Mesendoderm (in vitro differentiated cells): ENCODE data around the gene RALGAPA2.

Experiments used
- DNase-seq: peaks from one replicate; pipeline ENCODE4 v3.0.0; 2013
- H2AK5ac ChIP-seq: 2 replicates; pipeline ENCODE4 v1.6.1; 2013; ENCODE audit warnings: low read length, inconsistent platforms
- H2BK120ac ChIP-seq: 2 replicates; pipeline ENCODE4 v1.6.1; 2013; ENCODE audit warnings: low read depth, mild to moderate bottlenecking, low read length, moderate library complexity, mixed read lengths
- H2BK15ac ChIP-seq: replicated peaks from 2 replicates; pipeline ENCODE4 v1.6.1; 2013; ENCODE audit warnings: low read depth, mild to moderate bottlenecking, moderate library complexity
- H2BK5ac ChIP-seq: 2 replicates; pipeline ENCODE4 v1.6.1; 2013; ENCODE audit warnings: low read length, inconsistent platforms
- H3K18ac ChIP-seq: 2 replicates; pipeline ENCODE4 v1.6.1; 2013; ENCODE audit warnings: mild to moderate bottlenecking, low read length, mixed read lengths
- H3K23ac ChIP-seq: one replicate; pipeline ENCODE4 v1.6.1; 2013; ENCODE audit warnings: low read length
- H3K27ac ChIP-seq: 2 replicates; pipeline ENCODE4 v1.5.1; 2013; ENCODE audit warnings: low read depth, mild to moderate bottlenecking, inconsistent platforms, low read length, moderate library complexity
- H3K27me3 ChIP-seq: 2 replicates; pipeline ENCODE4 v1.6.1; 2013; ENCODE audit warnings: low read length, control low read depth, mild to moderate bottlenecking, inconsistent platforms; ENCODE audit not compliant: insufficient read depth, poor library complexity
- H3K36me3 ChIP-seq: 2 replicates; pipeline ENCODE4 v1.6.1; 2013; ENCODE audit warnings: low read length, inconsistent platforms; ENCODE audit not compliant: control insufficient read depth, insufficient read depth
- H3K4ac ChIP-seq: one replicate; pipeline ENCODE4 v1.6.1; 2013; ENCODE audit warnings: low read depth, mild to moderate bottlenecking, low read length, moderate library complexity
- H3K4me1 ChIP-seq: 2 replicates; pipeline ENCODE4 v1.6.1; 2013; ENCODE audit warnings: low read depth, low read length, inconsistent platforms; ENCODE audit not compliant: control insufficient read depth
- H3K4me2 ChIP-seq: 2 replicates; pipeline ENCODE4 v1.6.1; 2013; ENCODE audit warnings: low read length
- H3K4me3 ChIP-seq: 2 replicates; pipeline ENCODE4 v1.5.1; 2013; ENCODE audit warnings: mild to moderate bottlenecking, low read length
- H3K56ac ChIP-seq: one replicate; pipeline ENCODE4 v1.6.1; 2013; ENCODE audit warnings: low read length
- H3K79me1 ChIP-seq: 2 replicates; pipeline ENCODE4 v1.6.1; 2013; ENCODE audit warnings: low read length, inconsistent platforms
- H3K79me2 ChIP-seq: 2 replicates; pipeline ENCODE4 v1.6.1; 2013; ENCODE audit warnings: mild to moderate bottlenecking, low read length; ENCODE audit not compliant: control insufficient read depth, insufficient read depth
- H3K9ac ChIP-seq: 2 replicates; pipeline ENCODE4 v1.6.1; 2013; ENCODE audit warnings: low read length, inconsistent platforms
- H4K5ac ChIP-seq: one replicate; pipeline ENCODE4 v1.6.1; 2013; ENCODE audit warnings: low read length
- H4K8ac ChIP-seq: one replicate; pipeline ENCODE4 v1.6.1; 2013; ENCODE audit warnings: low read depth, mild to moderate bottlenecking, control low read depth, low read length, moderate library complexity
- WGBS: extraction: QIAGEN DNeasy Blood & Tissue Kit; methylation state at CpG from one replicate; pipeline ENCODE4 v1.1.7; 2013; ENCODE audit warnings: low lambda C conversion rate, missing lambda C conversion rate; ENCODE audit not compliant: insufficient coverage; ENCODE audit errors: extremely low coverage; 5-methylcytosine and 5-hydroxymethylcytosine counted together

Gene RALGAPA2

DNA sequence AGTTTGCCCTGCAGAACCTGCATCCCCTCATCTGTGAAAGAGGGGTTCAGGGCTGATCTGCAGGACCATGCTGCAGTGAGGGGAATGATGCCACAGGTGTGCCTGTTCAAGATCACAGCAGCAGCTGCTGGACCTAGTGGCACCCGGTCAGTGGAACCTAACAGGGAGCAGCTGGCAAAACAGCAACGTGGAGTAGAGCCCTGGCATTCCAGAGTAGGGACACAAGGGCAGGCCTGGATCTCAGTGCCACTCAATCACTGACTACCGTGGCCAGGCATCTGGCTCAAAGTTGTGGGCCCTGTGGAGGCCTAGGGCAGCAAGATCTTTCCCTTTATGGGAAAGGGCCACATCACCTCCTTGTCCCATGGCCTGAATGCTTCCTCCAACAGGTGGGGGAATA is 282.4 kb downstream of the RALGAPA2 start:
- DNase-seq: no peak
- Histone ChIP-seq H3K4me1 (no peaks in the 10 kb centered on the region), H3K79me1 (no peaks in the 10 kb centered on the region), H3K23ac (peak overlapping the region; percentile 6), H4K8ac (no peak overlapping the region), H3K27me3 (no peaks in the 10 kb centered on the region), H3K56ac (no peak overlapping the region), H3K9ac (no peak overlapping the region), H3K18ac (no peak overlapping the region), H4K5ac (no peak overlapping the region), H2BK5ac (no peak overlapping the region), H3K36me3 (no peaks in the 10 kb centered on the region), H2BK120ac (no peak overlapping the region), H2BK15ac (no peak overlapping the region), H3K4ac (no peak overlapping the region), H2AK5ac (no peak overlapping the region), H3K4me2 (no peak overlapping the region), H3K4me3 (no peak overlapping the region), H3K79me2 (no peaks in the 10 kb centered on the region), H3K27ac (no peak overlapping the region)
- WGBS: no CpG with 5 or more reads among the region's 3 CpGs

DNA sequence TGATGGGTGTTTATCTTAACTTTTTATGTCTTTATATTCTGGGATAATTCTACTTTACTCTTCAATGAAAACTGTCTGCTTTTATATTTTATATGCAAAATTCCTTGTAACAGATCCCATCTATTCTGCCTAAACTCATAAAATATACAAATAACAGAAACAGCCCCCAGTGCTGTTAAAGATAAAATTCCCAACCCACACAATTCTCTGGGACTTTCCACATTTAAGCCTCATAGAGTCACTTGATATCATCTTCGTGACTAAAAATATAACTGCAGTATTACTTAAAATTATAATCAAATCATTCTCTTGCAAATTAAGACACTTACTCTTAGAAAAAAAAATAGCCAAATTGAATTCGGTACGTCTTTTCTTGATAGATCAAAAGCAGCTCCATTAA is 284.4 kb downstream of the RALGAPA2 start:
- Histone ChIP-seq H3K4me2 (no peak overlapping the region), H3K79me2 (no peaks in the 10 kb centered on the region), H2BK5ac (no peak overlapping the region), H3K23ac (no peak overlapping the region), H2BK15ac (no peak overlapping the region), H4K5ac (no peak overlapping the region), H3K4me1 (no peaks in the 10 kb centered on the region), H3K56ac (no peak overlapping the region), H3K36me3 (no peaks in the 10 kb centered on the region), H2BK120ac (no peak overlapping the region), H4K8ac (no peak overlapping the region), H3K27ac (no peak overlapping the region), H3K79me1 (no peaks in the 10 kb centered on the region), H2AK5ac (no peak overlapping the region), H3K9ac (no peak overlapping the region), H3K18ac (no peak overlapping the region), H3K4me3 (no peak overlapping the region), H3K27me3 (no peaks in the 10 kb centered on the region), H3K4ac (no peak overlapping the region)
- no CpG with 5 or more reads among the region's 3 CpGs for WGBS
- DNase-seq: no peak

DNA sequence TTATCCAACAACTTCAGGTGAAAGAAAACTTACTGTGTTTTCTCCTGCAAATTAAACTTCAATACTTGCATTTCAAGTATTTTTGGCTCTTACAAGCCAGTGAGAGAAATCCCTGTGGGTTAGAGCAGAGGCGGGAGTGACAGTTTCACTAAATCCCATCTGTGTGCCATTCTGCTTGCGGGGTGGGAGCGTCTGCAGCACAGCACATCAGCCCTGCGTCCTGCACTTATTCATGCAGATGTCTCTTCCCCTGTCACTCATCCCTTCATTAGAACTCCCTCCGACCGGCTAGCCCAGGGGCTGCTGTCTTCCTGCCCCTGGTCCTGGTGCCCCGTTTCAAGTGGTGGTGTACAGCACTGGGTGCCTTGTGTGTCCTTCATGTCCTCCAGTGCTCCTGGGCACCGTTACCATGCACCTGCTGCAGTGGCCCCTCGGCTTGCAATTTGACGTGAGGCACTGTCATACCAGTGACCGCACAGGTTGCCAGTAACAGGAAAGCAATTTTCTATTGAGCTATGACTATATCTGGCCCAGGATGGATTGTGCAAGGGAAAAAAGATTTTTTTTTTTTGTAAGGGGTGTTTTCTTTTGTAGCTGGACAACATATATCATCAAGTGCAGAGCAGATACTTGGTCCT is 285.1 kb downstream of the RALGAPA2 start:
- no peak overlapping the region for H4K8ac ChIP-seq
- H2BK5ac ChIP-seq: no peak overlapping the region
- no peaks in the 10 kb centered on the region for H3K79me1 ChIP-seq
- no peak overlapping the region for H4K5ac ChIP-seq
- H3K4me2 ChIP-seq: no peak overlapping the region
- H2AK5ac ChIP-seq: no peak overlapping the region
- no peaks in the 10 kb centered on the region for H3K79me2 ChIP-seq
- DNase-seq: no peak
- no peak overlapping the region for H3K4ac ChIP-seq
- H3K36me3 ChIP-seq: no peaks in the 10 kb centered on the region
- H3K4me3 ChIP-seq: no peak overlapping the region
- H3K18ac ChIP-seq: no peak overlapping the region
- H3K27me3 ChIP-seq: no peaks in the 10 kb centered on the region
- H3K4me1 ChIP-seq: no peaks in the 10 kb centered on the region
- H2BK120ac ChIP-seq: no peak overlapping the region
- no peak overlapping the region for H3K9ac ChIP-seq
- H3K23ac ChIP-seq: no peak overlapping the region
- WGBS: no CpG with 5 or more reads among the region's 11 CpGs
- no peak overlapping the region for H3K27ac ChIP-seq
- H2BK15ac ChIP-seq: no peak overlapping the region
- no peak overlapping the region for H3K56ac ChIP-seq

DNA sequence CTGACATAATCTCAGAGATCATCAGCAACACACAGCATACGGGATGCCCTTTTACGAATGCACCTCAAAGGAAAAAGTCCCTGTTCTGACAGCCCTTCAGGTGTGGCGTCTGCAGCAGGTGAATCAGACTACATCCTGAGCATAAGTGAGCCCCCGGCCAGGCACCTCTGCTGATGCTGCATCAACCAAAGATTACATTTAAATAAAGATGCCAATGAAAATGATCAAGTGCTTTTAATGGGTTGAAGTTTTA is 285.9 kb downstream of the RALGAPA2 start:
- Histone ChIP-seq H3K56ac (no peak overlapping the region), H2BK120ac (no peak overlapping the region), H4K5ac (no peak overlapping the region), H3K4me3 (no peak overlapping the region), H3K18ac (no peak overlapping the region), H3K36me3 (no peaks in the 10 kb centered on the region), H3K4ac (no peak overlapping the region), H3K4me1 (no peaks in the 10 kb centered on the region), H4K8ac (no peak overlapping the region), H2BK15ac (no peak overlapping the region), H3K27ac (no peak overlapping the region), H2AK5ac (no peak overlapping the region), H3K4me2 (no peak overlapping the region), H3K23ac (no peak overlapping the region), H3K9ac (no peak overlapping the region), H2BK5ac (no peak overlapping the region), H3K79me2 (no peaks in the 10 kb centered on the region), H3K27me3 (no peaks in the 10 kb centered on the region), H3K79me1 (no peaks in the 10 kb centered on the region)
- DNase-seq: no peak
- WGBS: no CpG with 5 or more reads among the region's 4 CpGs

DNA sequence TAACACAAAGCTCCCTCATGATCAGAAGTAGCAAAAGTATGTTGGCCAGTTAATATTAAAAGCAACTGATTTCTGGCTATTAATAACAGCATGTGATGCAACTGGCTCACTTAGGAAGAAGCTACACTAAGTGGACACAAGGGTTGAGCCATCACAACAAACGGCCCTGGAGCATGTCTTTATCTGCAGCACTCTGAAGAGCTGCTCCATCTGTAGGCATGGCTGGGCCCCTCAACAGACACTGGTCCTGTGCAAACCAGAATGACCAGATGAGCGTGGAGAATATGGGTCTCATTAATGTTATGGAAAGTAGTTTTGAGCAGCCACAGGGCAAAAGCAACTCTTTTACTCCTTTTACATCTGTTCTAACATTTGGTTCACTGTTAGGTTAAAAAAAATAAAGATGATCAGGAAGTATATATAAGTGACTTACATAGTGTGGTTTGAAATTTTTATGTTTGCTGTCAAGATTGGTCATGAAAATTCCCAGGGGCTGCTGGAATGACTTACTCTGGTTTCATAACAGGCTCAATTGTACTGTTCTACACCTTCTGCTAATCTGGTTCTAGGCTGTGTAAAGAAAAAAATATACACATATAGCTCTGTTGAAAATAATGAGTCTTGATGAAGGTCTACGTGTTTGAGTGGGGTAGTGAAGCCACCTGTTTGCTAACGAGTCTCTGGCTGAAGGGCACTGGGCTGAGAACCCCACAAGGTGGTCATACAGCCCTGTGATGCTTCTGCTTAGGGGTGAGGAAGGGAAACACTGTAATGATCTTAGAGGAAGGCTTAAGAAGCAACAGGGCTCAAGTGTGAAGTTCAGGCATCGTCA is 286.4 kb downstream of the RALGAPA2 start:
- Histone ChIP-seq H4K8ac (no peak overlapping the region), H3K4me3 (no peak overlapping the region), H3K4me1 (no peaks in the 10 kb centered on the region), H3K36me3 (no peaks in the 10 kb centered on the region), H3K79me2 (no peaks in the 10 kb centered on the region), H4K5ac (no peak overlapping the region), H3K27me3 (no peaks in the 10 kb centered on the region), H3K4me2 (no peak overlapping the region), H3K18ac (no peak overlapping the region), H3K23ac (no peak overlapping the region), H3K79me1 (no peaks in the 10 kb centered on the region), H3K27ac (no peak overlapping the region), H2BK15ac (no peak overlapping the region), H2BK5ac (no peak overlapping the region), H3K4ac (no peak overlapping the region), H2BK120ac (no peak overlapping the region), H3K56ac (no peak overlapping the region), H2AK5ac (no peak overlapping the region), H3K9ac (no peak overlapping the region)
- WGBS: no CpG with 5 or more reads among the region's 5 CpGs
- DNase-seq: no peak

DNA sequence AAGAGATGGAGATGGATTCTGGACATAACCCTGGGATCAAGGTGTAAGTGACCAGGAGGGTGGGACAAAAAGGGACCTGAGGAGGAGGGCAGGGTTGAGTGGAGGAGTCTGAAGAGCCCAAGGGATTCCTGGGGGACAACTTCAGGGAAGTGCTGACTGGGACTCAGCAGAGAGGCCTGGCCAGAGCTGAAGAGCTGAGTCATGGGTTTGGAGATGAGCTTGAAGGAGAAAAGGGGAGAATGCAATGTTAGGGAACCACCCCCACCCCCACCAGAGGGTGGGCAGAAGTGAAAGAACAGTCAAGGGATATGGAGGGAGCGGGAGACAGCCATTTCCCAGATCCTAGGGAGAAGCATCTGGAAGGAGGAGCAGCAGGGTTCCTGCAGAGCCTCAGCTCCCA is 289.3 kb downstream of the RALGAPA2 start:
- no peak for DNase-seq
- H3K4me1 ChIP-seq: no peaks in the 10 kb centered on the region

More for the DNA sequence above, 289.3 kb downstream of the RALGAPA2 start:
- no peak overlapping the region for H3K56ac ChIP-seq
- H3K4me2 ChIP-seq: no peak overlapping the region
- no peaks in the 10 kb centered on the region for H3K79me1 ChIP-seq
- no peaks in the 10 kb centered on the region for H3K79me2 ChIP-seq
- H3K23ac ChIP-seq: no peak overlapping the region
- no CpG with 5 or more reads among the region's 1 CpG for WGBS
- no peak overlapping the region for H4K5ac ChIP-seq
- no peak overlapping the region for H3K4ac ChIP-seq
- H3K4me3 ChIP-seq: no peak overlapping the region
- H3K27ac ChIP-seq: no peak overlapping the region
- H3K9ac ChIP-seq: no peak overlapping the region
- no peak overlapping the region for H2BK5ac ChIP-seq
- no peak overlapping the region for H3K18ac ChIP-seq
- no peaks in the 10 kb centered on the region for H3K27me3 ChIP-seq
- no peak overlapping the region for H2AK5ac ChIP-seq
- H4K8ac ChIP-seq: no peak overlapping the region
- no peaks in the 10 kb centered on the region for H3K36me3 ChIP-seq
- no peak overlapping the region for H2BK15ac ChIP-seq
- H2BK120ac ChIP-seq: no peak overlapping the region
